Globus pallidus (tissue), 1 donor: ENCODE data around the gene CROCC2.
A peak's percentile ranks its signal among the peaks of the same experiment; 100 is the strongest.

Source experiments
- DNase-seq: peaks from one replicate; pipeline ENCODE4 v3.0.0-alpha.2; 2015; ENCODE audit warnings: low spot score

CROCC2 gene

DNA sequence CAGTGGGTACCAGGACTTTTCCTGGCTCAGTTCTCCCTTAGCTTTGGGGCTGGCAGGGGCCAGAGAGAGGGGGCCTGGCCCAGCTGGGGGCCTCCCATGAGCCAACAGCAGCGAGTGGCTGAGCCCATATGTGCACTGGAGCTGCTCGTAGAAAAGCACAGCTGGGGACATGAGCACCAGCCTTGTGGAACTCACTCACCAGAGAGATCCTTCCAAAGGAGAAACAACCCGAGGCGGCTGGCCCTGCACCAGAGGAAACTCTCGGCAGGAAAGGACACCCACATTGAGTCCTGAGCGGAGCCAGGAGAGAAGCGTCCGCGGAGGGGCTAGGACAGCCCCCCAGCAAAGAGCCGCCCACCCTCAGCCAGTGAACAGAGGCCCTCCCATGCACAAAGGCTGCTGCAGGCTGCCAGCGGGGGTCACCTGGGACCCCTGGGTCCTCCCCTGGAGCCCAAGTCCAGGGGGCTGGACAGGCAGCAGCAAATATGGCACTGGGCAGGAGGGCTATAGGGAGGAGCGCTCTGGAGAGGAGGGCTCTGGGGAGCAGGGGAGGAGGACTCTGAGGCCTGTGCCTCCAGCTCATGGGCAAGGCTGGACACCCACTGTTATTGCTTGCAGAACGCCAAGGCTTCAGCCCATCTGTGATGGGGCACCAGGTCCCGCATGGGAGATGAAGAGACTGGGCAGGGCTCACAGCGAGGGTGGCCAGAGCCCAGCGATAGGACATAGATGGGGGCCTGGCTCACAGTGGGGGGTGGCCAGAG, 50.2 kb downstream of the CROCC2 start:
- DNase-seq: no peak

DNA sequence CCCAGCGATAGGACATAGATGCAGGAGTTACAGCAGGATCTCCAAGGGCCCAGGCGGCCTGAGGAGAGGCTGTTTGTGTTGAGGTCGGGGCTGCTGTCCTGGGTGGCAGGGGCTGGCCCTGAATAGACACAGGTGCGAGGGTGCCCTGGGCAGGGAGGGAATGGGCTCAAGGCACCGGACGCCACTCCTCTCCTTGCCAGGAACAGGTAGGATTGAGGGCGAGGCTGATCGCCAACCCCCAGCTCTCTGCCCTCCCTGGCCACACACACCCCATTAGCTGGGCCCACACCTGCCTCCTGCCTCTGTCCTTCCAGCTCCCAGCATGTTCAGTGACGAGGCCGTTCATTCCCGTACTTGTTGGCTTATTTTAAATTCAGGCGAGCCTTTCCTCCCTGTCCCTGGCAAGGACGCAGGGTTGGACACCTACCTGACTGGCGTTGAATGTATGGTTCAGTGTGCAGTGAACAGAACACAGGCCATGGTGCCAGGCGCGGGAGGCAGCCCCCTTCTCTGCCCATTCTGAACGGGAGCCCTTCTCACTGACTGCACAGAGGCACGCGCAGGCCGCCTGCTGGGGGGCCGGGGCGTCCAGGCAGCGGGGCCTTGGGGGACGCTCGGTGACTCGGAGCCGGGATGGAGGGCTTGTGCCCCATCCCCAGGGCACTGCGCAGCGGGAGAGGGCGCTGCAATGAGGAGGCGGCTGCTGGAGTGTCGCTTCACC, 51.0 kb downstream of the CROCC2 start:
- DNase-seq: no peak

DNA sequence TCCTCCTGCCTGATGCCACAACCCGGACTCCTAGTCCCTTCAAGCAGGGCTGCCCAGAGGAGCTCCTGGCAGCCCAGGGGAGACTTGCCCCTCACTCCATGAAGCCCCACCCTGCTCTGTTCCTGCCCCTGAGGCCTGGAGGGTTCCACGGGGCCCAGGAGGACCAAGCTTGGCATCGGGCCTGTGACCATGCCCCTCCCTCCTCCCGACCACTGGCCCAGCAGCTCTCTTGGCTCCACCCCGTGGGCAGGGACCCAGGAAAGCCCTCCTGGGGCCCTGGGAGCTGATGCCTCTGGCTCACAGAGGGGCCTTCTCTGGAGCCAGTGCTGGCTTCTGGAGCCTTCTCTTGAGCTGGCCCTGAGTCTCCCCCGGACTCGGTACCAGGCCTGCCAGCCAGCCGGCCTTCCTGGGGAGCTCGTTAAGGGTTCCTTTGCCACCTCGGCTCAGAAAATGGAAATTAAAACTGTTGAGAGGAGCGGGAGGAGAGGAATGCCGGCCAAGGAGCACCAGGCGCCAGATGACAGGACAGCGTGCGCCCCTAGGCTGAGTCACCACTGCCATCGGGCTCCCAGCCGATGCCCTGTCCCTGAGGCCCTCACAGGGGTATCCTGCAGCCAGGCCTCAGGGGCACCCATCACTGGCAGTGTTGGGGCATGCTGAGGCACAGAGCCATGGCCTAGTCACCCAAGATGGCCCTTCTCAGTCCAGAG, 51.7 kb downstream of the CROCC2 start:
- peak; percentile 20 for DNase-seq

DNA sequence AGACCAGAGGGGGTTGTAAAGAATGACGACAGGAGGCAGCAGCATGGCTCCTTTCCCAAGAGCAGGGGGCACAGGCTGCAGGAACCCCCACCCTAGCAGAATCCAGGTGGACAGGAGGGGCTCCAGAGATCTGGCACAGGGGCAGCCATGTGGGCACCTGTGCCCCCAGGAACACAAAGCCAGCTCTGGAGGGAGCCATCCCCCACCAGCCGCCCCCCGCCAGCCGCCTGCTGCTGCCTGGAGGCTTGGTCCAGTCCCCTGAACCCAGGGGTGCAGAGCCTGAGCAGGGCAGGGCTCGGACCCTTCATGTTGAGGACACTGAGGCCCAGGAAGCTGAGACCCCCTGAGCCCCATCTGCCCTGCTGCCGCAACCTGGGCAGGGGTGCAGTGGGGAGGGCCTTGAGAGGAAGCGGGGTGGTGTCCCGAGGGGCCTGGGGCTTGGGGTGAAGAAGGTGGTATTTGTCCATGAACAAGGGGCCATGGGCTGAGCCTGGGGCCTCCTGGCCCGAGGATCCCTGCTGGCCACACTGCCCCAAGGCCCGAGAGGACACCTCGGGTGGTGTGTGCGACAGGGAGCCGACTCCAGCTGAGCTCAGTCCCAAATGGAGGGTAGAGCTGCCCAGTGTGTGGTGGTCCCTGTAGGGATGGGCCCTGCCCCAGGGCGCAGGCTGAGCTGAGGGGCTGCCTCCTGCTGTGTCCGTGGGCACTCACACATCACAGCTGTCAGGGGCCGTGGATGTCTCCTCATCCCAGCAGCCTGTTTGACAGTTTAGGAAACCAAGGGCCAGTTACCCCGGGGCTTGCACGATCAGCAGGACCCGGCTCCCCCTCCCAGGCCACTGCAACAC, 52.5 kb downstream of the CROCC2 start:
- DNase-seq: no peak

DNA sequence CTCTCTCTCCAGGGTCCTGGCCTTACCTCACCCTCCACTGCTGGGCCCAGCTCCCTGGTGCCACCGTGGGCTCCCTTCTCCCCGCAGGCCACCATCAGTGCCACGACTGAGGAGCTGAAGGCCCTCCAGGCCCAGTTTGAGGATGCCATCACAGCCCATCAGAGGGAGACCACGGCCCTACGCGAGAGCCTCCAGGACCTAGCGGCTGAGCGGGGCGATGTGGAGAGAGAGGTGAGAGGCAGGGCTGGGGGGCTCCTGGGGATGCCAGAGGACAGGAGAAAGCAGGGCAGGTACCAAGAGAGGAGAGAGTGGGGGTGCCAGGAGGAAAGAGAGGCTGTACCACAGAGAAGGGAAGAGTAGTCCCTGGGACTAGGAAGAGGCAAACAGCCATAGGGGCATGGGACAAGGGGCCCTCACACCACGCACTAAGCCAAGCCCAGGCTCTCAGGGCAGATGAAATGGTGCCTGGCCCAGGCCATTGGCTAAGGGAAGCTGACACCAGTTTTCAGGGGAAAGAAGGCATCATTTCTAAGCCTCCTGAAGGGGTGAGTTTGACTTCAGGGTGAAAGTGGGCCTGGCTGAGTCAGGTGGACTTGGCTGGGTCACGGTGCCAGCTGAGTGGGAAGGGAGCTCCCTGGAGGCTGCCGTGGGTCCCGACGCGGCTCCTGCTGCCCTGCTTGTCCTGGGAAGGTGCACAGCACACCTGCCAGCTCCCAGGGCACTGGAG, 53.2 kb downstream of the CROCC2 start:
- no peak for DNase-seq

DNA sequence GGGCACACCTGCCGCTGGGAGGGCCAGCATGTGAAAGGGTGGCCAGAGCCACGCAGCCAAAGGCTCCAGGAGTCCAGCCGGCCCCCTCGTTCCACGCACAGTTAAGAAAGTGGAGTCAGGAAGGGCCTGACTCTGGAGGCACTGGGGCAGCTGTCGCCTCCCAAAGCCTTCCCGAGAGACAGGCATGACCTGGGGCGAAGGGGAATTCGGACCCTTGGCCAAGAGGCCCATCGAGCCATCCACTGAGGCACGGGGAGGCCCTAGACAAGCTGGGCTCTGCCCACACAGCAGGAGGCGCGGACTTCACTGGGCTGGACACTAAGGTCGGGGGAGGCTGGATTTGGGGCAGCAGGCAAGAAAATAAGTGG, 53.8 kb downstream of the CROCC2 start:
- no peak for DNase-seq

DNA sequence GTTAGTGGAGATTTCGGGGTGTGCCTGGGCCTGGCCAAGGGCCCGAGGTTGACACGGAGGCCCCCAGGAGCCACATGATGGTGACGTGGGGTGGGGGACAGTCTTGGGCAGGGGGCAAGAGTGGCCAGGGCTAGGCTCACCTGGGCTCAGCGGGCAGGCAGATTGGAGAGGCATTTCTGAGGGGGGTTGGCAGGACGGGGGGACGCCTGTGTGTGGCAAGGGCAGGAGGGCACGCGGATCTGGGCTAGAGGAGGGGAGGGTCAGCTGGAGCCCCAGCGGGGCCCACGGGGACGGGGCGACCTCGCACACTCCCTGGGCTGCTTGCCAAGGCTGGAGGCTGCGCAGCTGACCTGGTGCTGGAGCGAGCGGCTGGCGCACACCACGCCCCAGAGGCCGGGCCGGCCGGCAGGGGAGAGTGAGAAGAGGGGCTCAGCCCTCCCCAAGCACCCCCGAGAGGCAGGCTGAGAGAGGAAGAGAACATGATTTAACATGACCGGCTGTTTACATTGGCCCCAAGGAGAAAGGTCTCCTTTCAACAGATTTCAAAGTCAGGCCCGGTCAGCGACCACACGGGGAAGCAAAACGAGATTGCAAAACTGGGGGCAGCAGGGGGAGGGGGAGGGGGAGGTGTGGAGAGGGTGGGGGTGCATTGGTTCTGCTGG, 54.3 kb downstream of the CROCC2 start:
- no peak for DNase-seq

DNA sequence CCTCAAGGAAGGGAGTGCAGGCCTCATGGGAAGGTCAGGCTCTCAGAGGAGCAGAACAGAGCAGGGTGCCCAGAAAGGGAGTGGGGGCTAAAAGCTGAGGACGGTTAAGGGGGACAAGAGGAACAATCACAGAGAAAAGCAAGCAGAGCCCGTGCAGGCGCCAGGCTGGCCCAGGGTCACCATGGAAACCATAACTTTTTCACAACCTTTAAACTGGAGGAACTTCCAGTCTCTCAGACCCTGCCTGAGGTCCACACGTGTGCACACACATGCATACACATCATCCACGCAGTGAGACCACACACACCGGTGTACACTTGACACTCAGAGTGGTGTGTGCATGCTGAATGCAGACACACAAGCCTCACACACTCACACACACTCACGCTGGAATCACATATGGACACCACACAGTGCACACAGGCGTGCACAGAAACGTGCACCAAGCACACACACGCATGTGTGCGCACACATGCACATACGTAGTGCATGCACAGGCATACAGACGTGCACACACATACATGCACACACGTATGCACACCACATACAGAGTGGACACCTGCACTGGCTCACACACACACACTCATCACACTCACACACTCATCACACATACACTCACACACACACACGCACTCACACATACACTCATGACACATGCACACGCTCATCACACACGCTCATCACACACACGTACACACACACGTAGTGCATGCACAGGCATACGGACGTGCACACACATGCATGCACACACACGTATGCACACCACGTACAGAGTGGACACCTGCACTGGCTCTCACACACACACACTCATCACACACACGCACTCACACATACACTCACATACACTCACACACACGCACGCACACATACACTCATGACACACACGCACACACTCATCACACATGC, 55.1 kb downstream of the CROCC2 start:
- DNase-seq: no peak

DNA sequence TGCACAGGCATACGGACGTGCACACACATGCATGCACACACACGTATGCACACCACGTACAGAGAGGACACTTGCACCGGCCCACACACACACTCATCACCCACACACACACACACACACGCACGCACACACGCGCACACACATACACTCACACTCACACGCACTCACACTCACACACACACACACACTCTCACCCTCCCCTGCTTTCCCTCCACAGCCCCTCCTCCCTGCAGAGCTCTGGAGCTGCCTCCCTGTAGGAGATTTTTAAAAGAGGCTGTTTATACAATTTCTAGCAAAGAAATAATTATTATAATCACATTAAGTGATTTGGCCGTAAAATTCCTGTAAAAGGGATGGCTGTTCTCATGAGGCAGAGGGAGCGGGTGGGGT, 55.8 kb downstream of the CROCC2 start:
- DNase-seq: no peak

DNA sequence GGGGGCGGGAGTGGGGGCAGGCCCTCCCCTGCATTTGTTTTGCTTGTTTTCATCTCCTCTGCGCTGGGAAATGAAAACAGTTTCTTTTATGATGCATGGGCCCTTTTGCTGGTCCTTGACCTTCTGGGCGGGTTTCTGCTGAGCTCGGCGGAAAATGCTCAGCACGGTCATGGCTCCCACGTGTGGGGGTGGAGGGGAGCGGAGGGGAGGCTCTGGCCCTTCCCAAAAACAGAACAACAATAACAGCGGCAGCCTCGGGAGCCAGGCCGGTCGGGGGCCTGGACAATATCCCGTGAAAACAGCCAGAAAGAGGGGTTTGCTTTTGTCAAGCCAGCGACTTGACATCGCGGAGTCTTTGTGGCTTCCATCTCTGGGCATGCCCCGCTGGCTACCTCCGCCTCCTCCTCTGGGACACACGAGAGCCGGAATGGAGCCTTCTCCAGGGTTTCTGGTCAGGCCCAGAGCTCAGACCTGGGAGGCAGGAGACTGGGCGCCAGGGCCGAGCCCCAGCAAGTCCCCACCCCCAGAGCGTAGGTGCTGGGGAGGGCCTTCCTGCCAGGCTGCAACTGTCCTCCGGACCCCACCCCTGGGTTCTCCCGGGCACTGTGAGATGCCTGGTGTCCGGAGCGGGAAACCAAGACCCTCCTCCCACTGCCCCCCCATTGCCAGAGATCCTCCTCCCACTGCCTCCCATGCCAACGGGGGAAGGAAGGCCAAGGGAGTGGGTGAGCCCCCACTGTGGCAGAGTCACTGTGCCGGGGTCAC, 56.3 kb downstream of the CROCC2 start:
- no peak for DNase-seq

DNA sequence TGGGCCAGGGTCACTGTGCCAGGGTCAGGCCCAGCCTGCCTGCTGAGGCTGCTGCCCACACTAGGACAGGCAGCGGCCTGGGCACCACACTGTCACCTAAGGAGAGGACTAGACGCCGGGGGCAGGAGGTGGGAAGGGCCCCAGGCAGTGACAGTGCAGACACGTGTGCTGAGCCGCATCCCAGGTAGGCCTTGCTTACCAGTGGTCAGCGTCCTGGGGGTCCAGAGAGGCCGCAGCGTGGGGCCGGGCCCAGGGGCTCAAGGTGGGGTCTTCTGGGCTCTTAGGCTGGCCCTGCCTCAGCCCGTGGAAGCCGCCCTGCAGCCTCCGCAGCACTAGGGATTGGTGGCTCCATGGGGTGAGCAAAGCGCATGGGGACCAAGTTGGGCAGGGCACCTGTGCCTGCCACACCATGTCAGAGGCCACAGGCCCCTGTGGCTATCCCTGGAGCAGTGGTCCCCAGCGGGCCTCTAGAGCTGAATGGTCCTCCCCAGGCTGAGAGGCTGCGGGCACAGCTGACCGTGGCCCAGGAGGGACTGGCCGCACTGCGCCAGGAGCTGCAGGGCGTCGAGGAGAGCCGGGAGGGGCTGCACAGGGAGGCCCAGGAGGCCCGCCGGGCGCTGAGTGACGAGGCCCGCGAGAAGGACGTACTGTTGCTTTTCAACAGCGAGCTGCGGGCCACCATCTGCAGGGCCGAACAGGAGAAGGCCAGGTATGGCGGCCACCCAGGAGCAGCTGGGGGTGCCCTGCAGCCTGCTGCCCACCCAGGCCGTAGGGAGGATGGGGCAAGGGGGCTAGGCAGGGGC, 57.1 kb downstream of the CROCC2 start:
- DNase-seq: no peak

DNA sequence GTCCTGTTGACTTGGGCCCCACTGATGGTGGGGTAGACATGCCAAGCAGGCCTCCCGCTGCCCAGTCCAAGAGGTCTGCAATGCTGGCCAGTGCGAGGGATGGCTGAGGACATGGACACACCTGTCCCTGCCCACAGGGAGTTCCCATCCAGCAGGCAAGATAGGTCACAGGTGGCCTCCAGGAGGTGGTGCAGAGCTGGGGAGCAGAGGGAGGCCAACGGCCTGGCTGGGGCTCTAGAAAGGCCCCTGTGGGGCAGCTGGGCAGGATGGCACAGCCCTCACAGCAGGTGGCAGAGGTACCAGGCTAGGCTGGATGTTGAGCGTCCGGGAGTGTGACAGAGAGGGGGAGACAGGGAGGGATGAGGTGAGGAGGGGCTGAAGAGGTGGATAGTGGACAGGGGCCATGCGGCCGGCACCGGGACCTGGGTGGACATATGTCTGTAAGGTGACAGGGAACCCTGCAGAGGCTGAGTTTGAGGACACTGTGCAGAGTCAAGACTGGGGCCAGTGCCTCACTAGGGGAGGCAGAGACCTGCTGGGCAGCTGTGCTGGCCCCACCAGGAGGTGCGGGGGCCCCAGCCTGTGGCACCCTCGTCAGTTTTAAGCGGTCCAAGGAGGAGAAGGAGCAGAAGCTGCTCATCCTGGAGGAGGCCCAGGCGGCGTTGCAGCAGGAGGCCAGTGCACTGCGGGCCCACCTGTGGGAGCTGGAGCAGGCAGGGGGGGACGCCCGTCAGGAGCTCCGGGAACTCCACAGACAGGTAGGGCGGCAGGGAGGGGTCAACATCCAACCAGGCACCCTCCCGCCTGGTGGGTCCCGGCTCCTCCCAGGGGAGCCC, 58.0 kb downstream of the CROCC2 start:
- no peak for DNase-seq

DNA sequence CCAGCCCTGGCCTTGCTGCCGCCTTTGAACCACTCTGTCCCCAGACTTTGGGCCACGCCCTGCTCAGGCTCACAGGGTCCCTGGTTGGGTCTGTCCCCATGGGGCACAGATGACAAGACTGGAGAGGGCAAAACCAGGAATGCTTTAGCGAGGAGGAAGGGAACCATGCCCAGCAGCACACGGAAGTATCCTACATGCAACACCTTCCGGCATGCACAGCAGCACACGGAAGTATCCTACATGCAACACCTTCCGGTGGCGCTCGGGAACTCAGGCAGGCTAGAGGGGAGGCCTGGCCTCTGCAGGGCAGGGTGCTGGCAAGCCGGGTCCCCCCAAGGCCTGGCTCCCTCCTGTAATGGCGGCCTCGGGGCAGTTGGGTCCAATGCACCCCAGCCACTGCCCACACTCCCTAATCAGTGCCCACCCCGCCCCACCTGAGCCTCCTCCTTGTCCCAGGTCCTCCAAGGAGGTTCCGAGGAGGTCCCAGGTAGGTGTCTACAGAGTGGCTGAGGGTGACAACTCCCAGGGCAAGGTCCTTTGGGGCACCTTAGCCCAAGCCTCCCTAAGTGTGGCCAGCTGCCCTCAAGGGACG, 58.7 kb downstream of the CROCC2 start:
- no peak for DNase-seq

DNA sequence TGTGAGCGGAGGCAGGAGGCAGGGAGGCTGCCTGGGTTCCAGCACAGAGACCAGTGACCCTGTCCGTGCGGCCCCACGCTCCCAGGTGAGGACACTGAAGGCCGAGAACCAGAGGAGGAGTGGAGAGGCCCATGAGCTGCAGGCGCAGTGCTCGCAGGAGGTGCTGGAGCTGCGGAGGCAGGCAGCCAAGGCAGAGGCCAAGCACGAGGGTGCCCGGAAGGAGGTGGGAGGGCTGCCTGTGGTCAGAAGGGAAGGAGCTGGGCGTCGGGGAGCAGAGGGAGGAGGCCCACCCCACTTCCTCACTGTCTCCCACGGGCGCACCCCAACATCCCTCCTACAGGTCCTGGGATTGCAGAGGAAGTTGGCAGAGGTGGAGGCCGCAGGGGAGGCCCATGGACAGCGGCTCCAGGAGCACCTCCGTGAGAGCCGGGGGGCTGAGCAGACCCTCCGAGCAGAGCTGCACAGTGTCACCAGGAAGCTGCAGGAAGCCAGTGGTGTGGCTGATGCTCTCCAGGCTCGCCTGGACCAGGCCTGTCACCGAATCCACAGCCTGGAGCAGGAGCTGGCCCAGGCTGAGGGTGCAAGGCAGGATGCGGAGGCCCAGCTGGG, 59.3 kb downstream of the CROCC2 start:
- DNase-seq: no peak

DNA sequence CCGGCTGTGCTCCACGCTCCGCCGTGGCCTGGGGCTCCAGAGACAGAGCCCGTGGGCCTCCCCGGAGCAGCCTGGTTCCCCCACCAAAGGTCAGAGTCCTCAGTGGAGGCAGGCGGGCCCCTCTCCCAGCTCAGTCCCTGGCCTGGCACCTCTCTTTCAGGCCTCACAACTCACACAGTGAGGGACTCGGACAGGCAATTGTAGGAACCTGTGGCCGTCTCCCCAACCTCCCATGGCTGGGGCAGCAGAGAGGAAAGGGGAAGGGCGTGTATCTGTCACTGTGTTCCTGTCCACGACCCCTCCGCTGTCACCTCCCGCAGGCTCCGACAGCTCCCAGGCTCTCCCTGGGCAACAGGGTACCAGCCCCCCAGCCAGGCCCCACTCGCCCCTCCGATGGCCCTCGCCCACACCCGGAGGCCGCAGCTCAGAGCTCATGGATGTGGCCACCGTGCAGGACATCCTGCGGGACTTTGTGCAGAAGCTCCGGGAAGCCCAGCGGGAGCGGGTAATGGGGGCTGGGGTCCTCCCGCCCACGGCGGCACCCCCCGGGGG, 59.8 kb downstream of the CROCC2 start:
- DNase-seq: no peak

DNA sequence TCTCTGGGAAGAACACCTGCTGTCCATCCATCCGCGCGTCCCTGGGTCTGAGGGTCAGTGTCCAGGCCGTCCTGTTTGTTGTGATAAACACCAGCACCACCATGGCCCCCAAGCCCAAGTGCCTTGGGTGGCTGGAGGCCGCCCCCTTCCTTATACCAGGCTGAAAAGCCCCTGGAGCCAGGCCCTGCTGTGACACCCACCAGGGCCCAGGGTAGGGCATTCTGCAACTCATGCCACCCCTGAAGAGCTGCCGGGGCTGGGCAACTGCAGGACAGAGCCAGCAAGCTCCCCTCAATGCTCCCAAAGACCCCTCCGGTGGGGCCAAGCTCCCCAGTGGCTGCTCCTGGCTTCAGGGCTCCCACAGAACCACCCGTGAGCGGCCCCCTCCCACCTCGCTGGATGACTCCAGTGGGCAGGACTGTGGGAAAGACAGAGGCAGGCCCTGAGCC, 60.3 kb downstream of the CROCC2 start:
- DNase-seq: no peak
